Activated naive CD4-positive, alpha-beta T cell treated with anti-CD3 and anti-CD28 coated beads, Interleukin-2, amount 10 ng/mL, durations not matched to agents 7 days and 5 days (primary cell): ENCODE results near the gene KRTAP19-5.
"Not testable (repeated sequence)": the region's sequence is repeated elsewhere in the genome, so short reads cannot be mapped to it uniquely, and the experiment has no call there.

ENCODE experiments used
- CTCF ChIA-PET: fragments of 350-600 bp; sonication (Branson Sonifier 250); formaldehyde crosslinking; loops from one replicate; lab custom pipeline; 2021; ENCODE audit warnings: antibody characterized with exemption; lab: Charles Lee
- DNase-seq: peaks from one replicate; pipeline ENCODE4 v3.0.0-alpha.2; 2020
- H3K27ac Mint-ChIP-seq: one replicate; pipeline ENCODE4 v1.8.0; 2021; ENCODE audit warnings: mild to moderate bottlenecking, moderate library complexity, mixed read lengths
- H3K27me3 Mint-ChIP-seq: one replicate; pipeline ENCODE4 v1.8.0; 2021; ENCODE audit warnings: mild to moderate bottlenecking, mixed read lengths
- H3K36me3 Mint-ChIP-seq: one replicate; pipeline ENCODE4 v1.8.0; 2021; ENCODE audit warnings: mixed read lengths
- H3K4me1 Mint-ChIP-seq: one replicate; pipeline ENCODE4 v1.8.0; 2021; ENCODE audit warnings: mixed read lengths
- H3K4me3 Mint-ChIP-seq: one replicate; pipeline ENCODE4 v1.8.0; 2021; ENCODE audit warnings: mild to moderate bottlenecking, moderate library complexity, mixed read lengths
- H3K9me3 Mint-ChIP-seq: one replicate; pipeline ENCODE4 v1.8.0; 2021; ENCODE audit warnings: mixed read lengths

KRTAP19-5 gene

GRCh38 chr21:30502041-30502440 lies at the start of gene KRTAP19-5:
Gene KRTAP19-5, minus strand, starts transcription at chr21:30502141. Its CDS starts 51 bp downstream, at chr21:30502090.
- DNase-seq = no peak
- Mint-ChIP-seq H3K27ac (no peak within 1 kb of the TSS), H3K27me3 (no peaks in the 10 kb centered on the region), H3K36me3 (no peaks in the 10 kb centered on the region), H3K9me3 (no peaks in the 10 kb centered on the region), H3K4me3 (no peak within 1 kb of the TSS), H3K4me1 (no peaks in the 10 kb centered on the region)
- CTCF ChIA-PET = no interaction called here

GRCh38 chr21:30541764-30542163 lies 39.8 kb upstream of the KRTAP19-5 start, which contains the start of gene KRTAP19-6:
Gene KRTAP19-6, minus strand, starts transcription at chr21:30541864. Its CDS starts 31 bp downstream, at chr21:30541833.
- Mint-ChIP-seq H3K4me3 (no peak within 1 kb of the TSS), H3K27me3 (no peaks in the 10 kb centered on the region), H3K9me3 (no peaks in the 10 kb centered on the region), H3K27ac (no peak within 1 kb of the TSS), H3K4me1 (no peaks in the 10 kb centered on the region), H3K36me3 (no peaks in the 10 kb centered on the region)
- CTCF ChIA-PET = no interaction called here
- no peak for DNase-seq

GRCh38 chr21:30518876-30519275 lies 16.9 kb upstream of the KRTAP19-5 start:
- DNase-seq = no peak

GRCh38 chr21:30515681-30516080 lies 13.7 kb upstream of the KRTAP19-5 start:
- no peaks in the 10 kb centered on the region for H3K9me3 Mint-ChIP-seq

More at GRCh38 chr21:30518876-30519275, 16.9 kb upstream of the KRTAP19-5 start:
- Mint-ChIP-seq H3K4me1 (no peaks in the 10 kb centered on the region), H3K27ac (no peak overlapping the region), H3K36me3 (no peaks in the 10 kb centered on the region), H3K4me3 (no peak overlapping the region), H3K27me3 (no peaks in the 10 kb centered on the region), H3K9me3 (no peaks in the 10 kb centered on the region)
- CTCF ChIA-PET = no interaction called here

DNA sequence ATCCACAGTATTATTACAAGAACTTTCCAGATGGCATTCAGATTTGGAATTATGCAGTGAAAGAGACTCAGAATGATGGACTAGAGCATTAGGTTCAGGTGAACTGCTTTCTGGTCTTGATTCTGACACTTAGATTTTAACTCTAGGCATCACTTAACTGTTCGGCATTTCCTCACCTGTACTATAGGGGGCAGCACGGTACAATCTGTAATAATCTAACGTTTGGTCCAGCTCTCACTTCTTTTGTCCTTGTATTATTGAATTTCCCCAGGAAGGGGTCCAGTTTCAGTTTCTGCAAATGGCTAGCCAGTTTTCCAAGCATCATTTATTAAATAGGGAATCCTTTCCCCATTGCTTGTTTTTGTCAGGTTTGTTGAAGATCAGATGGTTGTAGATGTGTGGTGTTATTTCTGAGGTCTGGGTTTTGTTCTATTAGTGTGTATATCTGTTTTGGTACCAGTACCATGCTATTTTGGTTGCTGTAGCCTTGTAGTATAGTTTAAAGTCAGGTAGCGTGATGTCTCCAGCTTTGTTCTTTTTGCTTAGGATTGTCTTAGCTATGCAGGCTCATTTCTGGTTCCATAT lies 3.8 kb upstream of the KRTAP19-5 start:
- CTCF ChIA-PET = interaction anchor here (0.6 to 4.3 kb wide), 8 partner anchors 10 to 1157 kb away, joined by 3 to 23 read pairs (median 3); no protein-coding TSS in a partner anchor
- not testable (repeated sequence) for H3K36me3 Mint-ChIP-seq, H3K27ac Mint-ChIP-seq, H3K4me3 Mint-ChIP-seq, H3K27me3 Mint-ChIP-seq, H3K9me3 Mint-ChIP-seq, H3K4me1 Mint-ChIP-seq, DNase-seq

More at GRCh38 chr21:30515681-30516080, 13.7 kb upstream of the KRTAP19-5 start:
- DNase-seq = no peak
- Mint-ChIP-seq H3K36me3 (no peaks in the 10 kb centered on the region), H3K27me3 (no peaks in the 10 kb centered on the region), H3K4me3 (no peak overlapping the region), H3K27ac (no peak overlapping the region), H3K4me1 (no peaks in the 10 kb centered on the region)
- CTCF ChIA-PET = interaction anchor here (1.0 kb wide), 1 partner anchor 9 kb away, joined by 3 read pairs; no protein-coding TSS in a partner anchor

DNA sequence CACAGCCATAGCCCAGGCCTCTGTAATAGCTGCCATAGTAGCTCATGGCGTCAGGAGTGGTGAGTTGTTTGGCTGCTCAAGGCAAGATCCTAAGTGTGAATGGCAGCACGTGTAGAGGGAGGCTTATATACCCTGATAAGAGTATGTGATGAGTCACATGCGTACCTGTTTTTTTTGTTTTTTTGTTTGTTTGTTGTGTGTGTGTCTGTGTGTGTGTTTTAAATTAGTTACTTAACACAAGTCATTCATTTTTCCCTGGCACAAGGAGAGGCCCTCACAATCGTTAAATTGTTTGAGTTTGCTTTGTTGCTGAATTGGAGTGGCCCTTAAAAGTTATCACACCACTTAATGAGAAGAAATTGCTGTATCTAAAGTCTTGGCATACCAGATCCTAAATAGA lies 4.9 kb downstream of the KRTAP19-5 start, which contains the start of gene KRTAP19-4:
Gene KRTAP19-4 (minus strand): TSS at position 101 of the 400 bp plus-strand sequence. CDS start 55 bp downstream, at position 46.
- Mint-ChIP-seq H3K36me3 (no peaks in the 10 kb centered on the region), H3K27ac (no peak within 1 kb of the TSS), H3K4me3 (no peak within 1 kb of the TSS), H3K27me3 (no peaks in the 10 kb centered on the region), H3K4me1 (no peaks in the 10 kb centered on the region), H3K9me3 (no peaks in the 10 kb centered on the region)
- DNase-seq = no peak
- CTCF ChIA-PET = interaction anchor here (0.6 kb wide), 1 partner anchor 27 kb away, joined by 4 read pairs; no protein-coding TSS in a partner anchor

DNA sequence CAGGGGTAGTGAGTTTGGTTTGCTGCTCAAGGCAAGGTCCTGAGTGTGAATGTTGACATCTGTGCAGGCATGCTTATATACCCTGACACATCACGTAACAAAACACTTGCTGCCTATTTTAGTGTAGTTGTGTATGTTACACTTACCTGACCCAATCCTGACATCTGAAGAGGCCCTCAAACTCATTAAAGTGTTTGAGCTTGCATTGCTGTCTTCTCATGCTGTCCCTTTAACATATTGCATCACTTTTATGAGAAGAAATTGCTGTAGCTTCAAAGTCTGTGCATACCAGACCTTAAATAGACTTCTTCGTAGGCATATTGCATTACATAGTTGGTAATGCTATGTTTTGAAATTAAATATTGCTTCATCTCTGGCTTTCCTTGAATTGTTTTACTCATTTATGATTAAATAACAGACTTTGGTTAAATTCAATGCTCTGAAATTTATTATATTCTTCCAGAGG lies 9.9 kb downstream of the KRTAP19-5 start, which contains the start of gene KRTAP19-3:
Gene KRTAP19-3 (minus strand): TSS at position 51 of the 466 bp plus-strand sequence. CDS start 56 bp downstream, outside the sequence.
- no peaks in the 10 kb centered on the region for H3K4me1 Mint-ChIP-seq
- DNase-seq = no peak
- CTCF ChIA-PET = no interaction called here
- H3K9me3 Mint-ChIP-seq = no peaks in the 10 kb centered on the region
- H3K27ac Mint-ChIP-seq = no peak within 1 kb of the TSS
- H3K36me3 Mint-ChIP-seq = no peaks in the 10 kb centered on the region
- no peaks in the 10 kb centered on the region for H3K27me3 Mint-ChIP-seq
- H3K4me3 Mint-ChIP-seq = no peak within 1 kb of the TSS

- DNase-seq = no peak
- Mint-ChIP-seq H3K27me3 (no peaks in the 10 kb centered on the region), H3K36me3 (no peaks in the 10 kb centered on the region), H3K27ac (no peak within 1 kb of the TSS), H3K9me3 (peaks cover 6% of the 10 kb centered on the region), H3K4me3 (no peak within 1 kb of the TSS), H3K4me1 (no peaks in the 10 kb centered on the region)
- CTCF ChIA-PET = no interaction called here
These were observed 14.6 kb downstream of the KRTAP19-5 start, which contains the start of gene KRTAP19-2 for GRCh38 chr21:30487336-30487735. Gene KRTAP19-2, minus strand, starts transcription at chr21:30487436. Its CDS starts 88 bp downstream, at chr21:30487348.

GRCh38 chr21:30486180-30486579 lies 15.8 kb downstream of the KRTAP19-5 start:
- no peaks in the 10 kb centered on the region for H3K36me3 Mint-ChIP-seq
- no peaks in the 10 kb centered on the region for H3K4me1 Mint-ChIP-seq

GRCh38 chr21:30482130-30482529 lies 19.8 kb downstream of the KRTAP19-5 start:
- CTCF ChIA-PET = no interaction called here
- no peak overlapping the region for H3K4me3 Mint-ChIP-seq
- no peak for DNase-seq
- no peaks in the 10 kb centered on the region for H3K4me1 Mint-ChIP-seq
- no peaks in the 10 kb centered on the region for H3K27me3 Mint-ChIP-seq
- no peak overlapping the region for H3K27ac Mint-ChIP-seq
- H3K36me3 Mint-ChIP-seq = no peaks in the 10 kb centered on the region
- H3K9me3 Mint-ChIP-seq = peaks cover 6% of the 10 kb centered on the region

More at GRCh38 chr21:30486180-30486579, 15.8 kb downstream of the KRTAP19-5 start:
- Mint-ChIP-seq H3K4me3 (no peak overlapping the region), H3K27ac (no peak overlapping the region), H3K27me3 (no peaks in the 10 kb centered on the region), H3K9me3 (peaks cover 6% of the 10 kb centered on the region)
- CTCF ChIA-PET = no interaction called here
- DNase-seq = no peak

DNA sequence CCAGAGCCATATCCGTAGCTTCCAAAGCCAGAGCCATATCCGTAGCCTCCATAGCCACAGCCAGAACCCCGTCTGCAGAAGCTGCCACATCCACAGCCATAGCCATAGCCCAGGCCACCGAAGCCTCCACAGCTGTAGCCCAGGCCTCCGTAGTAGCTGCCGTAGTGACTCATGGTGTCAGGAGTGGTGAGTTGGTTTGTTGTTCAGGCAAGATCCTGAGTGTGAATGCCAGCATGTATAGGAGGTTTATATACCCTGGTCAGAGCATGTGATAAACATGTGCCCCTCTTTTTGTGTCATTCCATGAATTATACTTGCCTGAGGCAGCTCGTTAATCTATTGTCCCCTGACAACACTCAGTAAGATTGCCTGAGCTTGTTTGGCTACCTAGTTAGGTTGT lies 21.8 kb downstream of the KRTAP19-5 start, which contains the start of gene KRTAP19-1:
Gene KRTAP19-1 (minus strand): TSS at position 223 of the 400 bp plus-strand sequence. CDS start 50 bp downstream, at position 173.
- Mint-ChIP-seq H3K36me3 (no peaks in the 10 kb centered on the region), H3K4me1 (no peaks in the 10 kb centered on the region), H3K27me3 (no peaks in the 10 kb centered on the region), H3K4me3 (no peak within 1 kb of the TSS), H3K9me3 (no peaks in the 10 kb centered on the region), H3K27ac (no peak within 1 kb of the TSS)
- no peak for DNase-seq
- CTCF ChIA-PET = interaction anchor here (0.6 kb wide), 1 partner anchor 602 kb away, joined by 3 read pairs; no protein-coding TSS in a partner anchor

GRCh38 chr21:30479259-30479658 lies 22.7 kb downstream of the KRTAP19-5 start:
- Mint-ChIP-seq H3K36me3 (no peaks in the 10 kb centered on the region), H3K9me3 (no peaks in the 10 kb centered on the region), H3K27me3 (no peaks in the 10 kb centered on the region), H3K27ac (no peak overlapping the region), H3K4me1 (no peaks in the 10 kb centered on the region), H3K4me3 (no peak overlapping the region)
- CTCF ChIA-PET = no interaction called here
- no peak for DNase-seq

DNA sequence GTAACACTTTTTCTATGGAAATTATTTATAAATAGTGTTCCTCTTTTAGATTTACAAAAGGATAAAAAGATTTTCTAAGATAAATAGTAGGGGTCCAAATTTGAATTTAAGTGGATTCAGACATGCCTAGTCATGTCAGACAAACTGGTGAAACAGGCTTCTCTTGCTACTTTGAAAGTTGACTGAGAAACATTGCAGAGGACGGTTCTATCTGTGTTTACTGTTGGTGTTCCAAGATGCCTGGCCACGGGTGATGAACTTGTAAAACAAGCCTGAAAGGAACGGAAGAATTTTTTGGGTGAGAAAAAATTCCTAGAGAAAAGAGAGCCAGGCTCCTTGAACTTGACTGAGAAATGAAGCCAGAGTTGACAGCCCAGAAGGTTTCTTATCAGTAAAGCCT lies 23.9 kb downstream of the KRTAP19-5 start:
- H3K27ac Mint-ChIP-seq = no peak overlapping the region
- H3K4me3 Mint-ChIP-seq = no peak overlapping the region
- H3K27me3 Mint-ChIP-seq = no peaks in the 10 kb centered on the region
- CTCF ChIA-PET = no interaction called here
- no peaks in the 10 kb centered on the region for H3K36me3 Mint-ChIP-seq
- DNase-seq = no peak
- no peaks in the 10 kb centered on the region for H3K9me3 Mint-ChIP-seq
- no peaks in the 10 kb centered on the region for H3K4me1 Mint-ChIP-seq

GRCh38 chr21:30468900-30469714 lies 32.8 kb downstream of the KRTAP19-5 start:
- no peak overlapping the region for H3K27ac Mint-ChIP-seq
- DNase-seq = no peak
- H3K4me3 Mint-ChIP-seq = no peak overlapping the region
- no peaks in the 10 kb centered on the region for H3K36me3 Mint-ChIP-seq
- no peaks in the 10 kb centered on the region for H3K4me1 Mint-ChIP-seq
- H3K27me3 Mint-ChIP-seq = no peaks in the 10 kb centered on the region
- H3K9me3 Mint-ChIP-seq = no peaks in the 10 kb centered on the region
- CTCF ChIA-PET = no interaction called here
